Activated CD8-positive, alpha-beta memory T cell treated with anti-CD3 and anti-CD28 coated beads for 48 hours (primary cell): ENCODE data around the gene UNG.
A peak's percentile ranks its signal among the peaks of the same experiment; 100 is the strongest.

Experiments
- DNase-seq, 3 experiments: peaks; one replicate each; pipeline ENCODE4 v3.0.0-alpha.2; 2020; ENCODE audit warnings: low read depth in 2 of 3, low spot score in 2 of 3

UNG gene

GRCh38 chr12:109154451-109155438 lies 57.3 kb downstream of the UNG start:
- DNase-seq, result peak; percentile 52 to 65 (median 65)

GRCh38 chr12:109156036-109156435 lies 58.6 kb downstream of the UNG start:
- DNase-seq, result no peak

- no peak for DNase-seq
These were observed 59.2 kb downstream of the UNG start for GRCh38 chr12:109156586-109156985.

- no peak for DNase-seq
These were observed 60.6 kb downstream of the UNG start for GRCh38 chr12:109157986-109158385.

GRCh38 chr12:109160433-109160832 lies 63.0 kb downstream of the UNG start:
- no peak for DNase-seq
